GM12874 (cell line): ENCODE measurements around the gene BACH2.
A peak's percentile ranks its signal among the peaks of the same experiment; 100 is the strongest.

Experiments
- TF ChIP-seq, protein P1 (sequence below): IDR thresholded peaks from 2 replicates; pipeline ENCODE4 v1.5.1; 2011; ENCODE audit warnings: low read depth, mild to moderate bottlenecking, control low read depth, low read length, moderate library complexity; ENCODE audit not compliant: insufficient read depth

BACH2 gene

GRCh38 chr6:89950446-89950845 lies 346.2 kb downstream of the BACH2 start:
- TF ChIP-seq, protein P1, sequence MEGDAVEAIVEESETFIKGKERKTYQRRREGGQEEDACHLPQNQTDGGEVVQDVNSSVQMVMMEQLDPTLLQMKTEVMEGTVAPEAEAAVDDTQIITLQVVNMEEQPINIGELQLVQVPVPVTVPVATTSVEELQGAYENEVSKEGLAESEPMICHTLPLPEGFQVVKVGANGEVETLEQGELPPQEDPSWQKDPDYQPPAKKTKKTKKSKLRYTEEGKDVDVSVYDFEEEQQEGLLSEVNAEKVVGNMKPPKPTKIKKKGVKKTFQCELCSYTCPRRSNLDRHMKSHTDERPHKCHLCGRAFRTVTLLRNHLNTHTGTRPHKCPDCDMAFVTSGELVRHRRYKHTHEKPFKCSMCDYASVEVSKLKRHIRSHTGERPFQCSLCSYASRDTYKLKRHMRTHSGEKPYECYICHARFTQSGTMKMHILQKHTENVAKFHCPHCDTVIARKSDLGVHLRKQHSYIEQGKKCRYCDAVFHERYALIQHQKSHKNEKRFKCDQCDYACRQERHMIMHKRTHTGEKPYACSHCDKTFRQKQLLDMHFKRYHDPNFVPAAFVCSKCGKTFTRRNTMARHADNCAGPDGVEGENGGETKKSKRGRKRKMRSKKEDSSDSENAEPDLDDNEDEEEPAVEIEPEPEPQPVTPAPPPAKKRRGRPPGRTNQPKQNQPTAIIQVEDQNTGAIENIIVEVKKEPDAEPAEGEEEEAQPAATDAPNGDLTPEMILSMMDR: no peak

GRCh38 chr6:89948876-89949275 lies 347.8 kb downstream of the BACH2 start:
- TF ChIP-seq, protein P1: no peak

GRCh38 chr6:89944826-89945407 lies 351.7 kb downstream of the BACH2 start:
- TF ChIP-seq, protein P1: peak; percentile 24; the same call in 1 of the 2 replicates

GRCh38 chr6:89944181-89944755 lies 352.4 kb downstream of the BACH2 start:
- TF ChIP-seq, protein P1: no peak

GRCh38 chr6:89942601-89943000 lies 354.0 kb downstream of the BACH2 start:
- TF ChIP-seq, protein P1: no peak

GRCh38 chr6:89941763-89942497 lies 354.7 kb downstream of the BACH2 start:
- TF ChIP-seq, protein P1: no peak

GRCh38 chr6:89941031-89941762 lies 355.4 kb downstream of the BACH2 start:
- TF ChIP-seq, protein P1: no peak
